Left ventricle myocardium inferior (tissue), 1 donor: ENCODE data around the gene RINT1. TPM values are rescaled to one million over a fixed set of nuclear protein-coding genes. Genes with fewer than 3 reads are reported as not detected.
"Not testable (repeated sequence)": the region's sequence is repeated elsewhere in the genome, so short reads cannot be mapped to it uniquely, and the experiment has no call there.

ENCODE experiments used
- DNase-seq: peaks from one replicate; pipeline ENCODE4 v3.0.0-alpha.2; 2020
- H3K27ac ChIP-seq: fragments of 200-600 bp; replicated peaks from 2 replicates; pipeline ENCODE4 v1.8.0; 2021
- H3K27me3 ChIP-seq: fragments of 200-600 bp; 2 replicates; pipeline ENCODE4 v1.8.0; 2021; ENCODE audit warnings: low read depth
- H3K36me3 ChIP-seq: fragments of 200-600 bp; 2 replicates; pipeline ENCODE4 v1.8.0; 2021
- H3K4me1 ChIP-seq: fragments of 200-600 bp; 2 replicates; pipeline ENCODE4 v1.8.0; 2021
- H3K4me3 ChIP-seq: fragments of 200-600 bp; 2 replicates; pipeline ENCODE4 v1.8.0; 2021; ENCODE audit warnings: mild to moderate bottlenecking, moderate library complexity
- H3K9me3 ChIP-seq: fragments of 200-600 bp; replicated peaks from 2 replicates; pipeline ENCODE4 v1.8.0; 2021
- intact Hi-C: fragments of 100-400 bp; cut with micrococcal nuclease; formaldehyde crosslinking; loops from one replicate; pipeline ENCODE4 v1.11.0; 2022
- total RNA-seq: library from RNA; stranded (reverse); fragmentation: NEBNext Ultra II Directional; extraction: Animal tissue kit (Norgen Biotek cat#: 25700); gene quantifications from one replicate; pipeline ENCODE4 v1.2.1, GENCODE V29; 2021
- TF ChIP-seq, protein P1 (sequence below): fragments of 200-600 bp; IDR thresholded peaks from 2 replicates; pipeline ENCODE4 v1.8.0; 2021; ENCODE audit warnings: antibody characterized with exemption, mild to moderate bottlenecking, borderline replicate concordance
- donor health status: DM: no; HTN: yes; CAD: no; lungs with severe emphysema.

Gene RINT1
- total RNA-seq, 1 donor from 2014 or later = 12.9 TPM

DNA sequence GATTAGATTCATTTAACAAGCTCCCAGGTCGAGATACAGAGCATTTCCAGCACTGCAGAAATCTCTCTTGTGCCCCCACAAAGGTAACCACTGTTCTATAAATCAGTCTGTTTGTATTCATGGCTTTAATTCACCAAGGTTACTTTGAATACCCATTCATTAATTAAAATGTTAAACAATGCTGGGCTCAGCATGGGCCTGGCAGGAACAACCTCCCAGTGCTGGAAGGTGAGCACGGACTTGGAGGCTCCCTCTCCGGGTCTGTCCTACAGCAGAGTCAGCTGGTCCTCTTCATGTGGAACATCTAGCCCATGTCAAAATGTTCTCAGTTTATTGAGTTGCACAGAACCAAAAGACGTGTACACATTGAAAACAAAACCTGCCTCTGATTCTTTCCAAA, 64.9 kb downstream of the RINT1 start:
- Histone ChIP-seq H3K27me3 (peaks cover 9% of the 10 kb centered on the region), H3K27ac (no peak overlapping the region), H3K36me3 (no peaks in the 10 kb centered on the region), H3K9me3 (no peaks in the 10 kb centered on the region), H3K4me1 (no peaks in the 10 kb centered on the region), H3K4me3 (no peak overlapping the region)
- no peak for DNase-seq
- TF ChIP-seq, protein P1, sequence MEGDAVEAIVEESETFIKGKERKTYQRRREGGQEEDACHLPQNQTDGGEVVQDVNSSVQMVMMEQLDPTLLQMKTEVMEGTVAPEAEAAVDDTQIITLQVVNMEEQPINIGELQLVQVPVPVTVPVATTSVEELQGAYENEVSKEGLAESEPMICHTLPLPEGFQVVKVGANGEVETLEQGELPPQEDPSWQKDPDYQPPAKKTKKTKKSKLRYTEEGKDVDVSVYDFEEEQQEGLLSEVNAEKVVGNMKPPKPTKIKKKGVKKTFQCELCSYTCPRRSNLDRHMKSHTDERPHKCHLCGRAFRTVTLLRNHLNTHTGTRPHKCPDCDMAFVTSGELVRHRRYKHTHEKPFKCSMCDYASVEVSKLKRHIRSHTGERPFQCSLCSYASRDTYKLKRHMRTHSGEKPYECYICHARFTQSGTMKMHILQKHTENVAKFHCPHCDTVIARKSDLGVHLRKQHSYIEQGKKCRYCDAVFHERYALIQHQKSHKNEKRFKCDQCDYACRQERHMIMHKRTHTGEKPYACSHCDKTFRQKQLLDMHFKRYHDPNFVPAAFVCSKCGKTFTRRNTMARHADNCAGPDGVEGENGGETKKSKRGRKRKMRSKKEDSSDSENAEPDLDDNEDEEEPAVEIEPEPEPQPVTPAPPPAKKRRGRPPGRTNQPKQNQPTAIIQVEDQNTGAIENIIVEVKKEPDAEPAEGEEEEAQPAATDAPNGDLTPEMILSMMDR = no peak
- intact Hi-C loops = no loop called here

DNA sequence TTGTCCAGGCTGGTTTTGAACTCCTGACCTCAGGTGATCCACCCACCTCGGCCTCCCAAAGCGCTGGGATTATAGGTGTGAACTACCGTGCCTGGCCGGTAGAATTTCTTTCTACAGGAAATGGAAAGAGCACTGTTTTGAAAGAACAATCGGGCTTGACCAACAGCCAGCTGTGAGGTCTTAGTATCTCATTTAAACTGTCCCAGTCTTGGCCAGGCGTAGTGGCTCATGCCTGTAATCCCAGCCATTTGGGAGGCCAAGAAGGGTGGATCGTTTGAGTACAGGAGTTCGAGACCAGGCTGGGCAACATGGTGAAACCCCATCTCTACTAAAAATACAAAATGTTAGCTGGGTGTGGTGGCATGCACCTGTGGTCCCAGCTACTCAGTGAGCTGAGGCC, 67.1 kb downstream of the RINT1 start:
- H3K4me3 ChIP-seq, intact Hi-C loops, H3K9me3 ChIP-seq, DNase-seq, H3K4me1 ChIP-seq, H3K36me3 ChIP-seq, H3K27me3 ChIP-seq, H3K27ac ChIP-seq: not testable (repeated sequence)

DNA sequence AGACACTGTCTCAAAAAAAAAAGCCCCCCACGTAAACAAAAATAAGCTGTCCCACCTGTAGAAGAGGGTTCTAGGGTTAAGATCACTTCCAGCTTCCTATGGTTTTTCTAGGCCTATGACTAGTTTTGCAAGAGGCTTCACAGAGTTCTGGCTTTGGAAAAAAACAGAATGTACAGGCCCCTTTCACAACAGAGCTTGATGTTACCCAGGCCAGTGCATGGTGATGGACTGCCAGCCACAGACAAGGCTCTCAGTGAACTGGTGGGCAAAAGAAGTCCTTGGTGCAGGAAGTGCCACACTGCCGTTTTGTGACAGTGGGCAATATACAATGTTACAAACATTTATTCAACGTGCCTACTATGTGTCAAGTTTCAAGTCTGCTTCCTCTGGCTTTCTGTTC, 67.5 kb downstream of the RINT1 start:
- no peaks in the 10 kb centered on the region for H3K36me3 ChIP-seq
- TF ChIP-seq, protein P1 = no peak
- intact Hi-C loops = no loop called here

DNA sequence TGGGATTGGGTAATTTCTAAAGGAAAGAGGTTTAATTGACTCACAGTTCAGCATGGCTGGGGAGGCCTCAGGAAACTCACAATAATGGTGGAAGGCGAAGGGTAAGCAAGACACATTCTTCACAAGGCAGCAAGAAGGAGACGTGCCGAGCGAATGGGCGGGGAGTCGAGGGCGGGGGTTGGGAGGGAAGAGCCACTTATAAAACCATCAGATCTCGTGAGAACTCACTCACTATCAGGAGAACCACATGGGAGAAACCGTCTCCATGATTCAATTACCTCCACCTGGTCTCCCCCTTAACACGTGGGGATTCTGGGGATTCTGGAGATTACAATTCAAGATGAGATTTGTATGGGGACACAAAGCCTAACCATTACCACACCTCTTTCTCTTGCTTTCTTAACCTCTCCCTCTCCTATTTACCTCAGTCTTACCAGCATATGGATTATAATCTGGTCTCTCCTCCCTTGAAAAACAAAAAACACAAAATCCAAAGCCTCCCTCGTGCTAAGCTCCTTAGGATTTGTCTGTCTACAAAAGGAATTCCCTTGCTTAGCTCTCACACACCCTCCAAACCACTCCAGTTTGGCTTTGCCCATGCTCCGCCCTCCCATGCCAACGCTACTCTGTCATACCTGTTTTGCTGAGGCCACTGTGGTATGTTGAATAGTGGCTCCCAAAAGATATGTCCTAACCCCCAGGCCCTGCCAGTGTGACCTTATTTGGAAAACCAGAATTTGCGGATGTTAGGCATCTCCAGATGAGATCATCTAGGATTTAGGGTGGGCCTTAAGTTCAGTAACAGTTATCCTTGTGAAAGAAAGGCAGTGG, 68.9 kb downstream of the RINT1 start:
- Histone ChIP-seq H3K27me3 (peaks cover 9% of the 10 kb centered on the region), H3K4me1 (no peaks in the 10 kb centered on the region), H3K4me3 (no peak overlapping the region), H3K27ac (no peak overlapping the region), H3K36me3 (no peaks in the 10 kb centered on the region), H3K9me3 (no peaks in the 10 kb centered on the region)
- DNase-seq = no peak
- intact Hi-C loops = no loop called here
- TF ChIP-seq, protein P1 = no peak

More for the DNA sequence above, 67.5 kb downstream of the RINT1 start:
- H3K4me1 ChIP-seq = no peaks in the 10 kb centered on the region
- DNase-seq = no peak
- peaks cover 9% of the 10 kb centered on the region for H3K27me3 ChIP-seq
- H3K4me3 ChIP-seq = no peak overlapping the region
- no peaks in the 10 kb centered on the region for H3K9me3 ChIP-seq
- no peak overlapping the region for H3K27ac ChIP-seq

DNA sequence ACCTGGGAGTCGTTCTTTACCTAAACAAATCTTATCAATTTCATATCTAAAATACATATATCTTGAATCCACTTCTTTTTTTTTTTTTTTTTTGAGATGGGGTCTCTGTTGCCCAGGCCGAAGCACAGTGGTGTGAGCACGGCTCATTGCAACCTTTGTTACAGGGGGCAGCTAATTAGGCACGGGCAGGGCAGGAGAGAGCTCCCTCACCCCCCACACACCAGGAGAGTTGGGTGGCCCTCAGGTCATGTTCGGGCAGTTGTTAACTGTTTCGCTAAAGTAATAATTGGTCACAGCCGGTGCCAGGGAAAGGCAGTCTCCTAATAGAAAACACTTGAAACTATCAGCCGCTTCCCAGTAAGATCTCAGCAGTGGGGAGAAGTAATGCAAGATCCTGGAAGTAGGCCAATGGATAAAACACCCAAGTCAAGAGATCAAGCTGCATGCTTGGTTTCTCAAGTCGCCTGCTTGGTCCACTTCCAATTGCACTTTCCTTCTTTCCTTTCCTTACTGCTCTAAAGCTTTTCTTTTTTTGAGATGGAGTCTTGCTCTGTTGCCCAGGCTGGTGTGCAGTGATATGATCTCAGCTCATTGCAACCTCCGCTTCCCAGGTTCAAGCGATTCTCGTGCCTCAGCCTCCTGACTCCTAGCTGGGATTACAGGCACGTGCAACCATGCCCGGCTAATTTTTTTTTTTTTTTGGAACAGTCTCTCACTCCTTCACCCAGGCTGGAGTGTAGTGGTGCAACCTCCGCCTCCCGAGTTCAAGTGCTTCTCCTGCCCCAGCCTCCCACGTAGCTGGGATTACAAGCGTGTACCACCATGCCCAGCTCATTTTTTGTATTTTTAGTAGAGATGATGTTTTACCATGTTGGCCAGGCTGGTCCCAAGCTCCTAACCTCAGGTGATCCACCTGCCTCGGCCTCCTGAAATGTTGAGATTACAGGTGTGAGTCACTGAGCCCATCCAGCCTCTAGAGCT, 70.6 kb downstream of the RINT1 start:
- Histone ChIP-seq H3K4me3 (no peak overlapping the region), H3K36me3 (no peaks in the 10 kb centered on the region), H3K9me3 (no peaks in the 10 kb centered on the region), H3K27ac (no peak overlapping the region), H3K27me3 (peaks cover 9% of the 10 kb centered on the region), H3K4me1 (no peaks in the 10 kb centered on the region)
- intact Hi-C loops = no loop called here
- TF ChIP-seq, protein P1 = no peak
- DNase-seq = no peak
